Measurements from ENCODE around the gene PPP2R5A. TPM values are rescaled to one million over a fixed set of nuclear protein-coding genes. Genes with fewer than 3 reads are reported as not detected.

The PPP2R5A gene
- total RNA-seq, 1 experiment from 2014 or later = 22.0 TPM

DNA sequence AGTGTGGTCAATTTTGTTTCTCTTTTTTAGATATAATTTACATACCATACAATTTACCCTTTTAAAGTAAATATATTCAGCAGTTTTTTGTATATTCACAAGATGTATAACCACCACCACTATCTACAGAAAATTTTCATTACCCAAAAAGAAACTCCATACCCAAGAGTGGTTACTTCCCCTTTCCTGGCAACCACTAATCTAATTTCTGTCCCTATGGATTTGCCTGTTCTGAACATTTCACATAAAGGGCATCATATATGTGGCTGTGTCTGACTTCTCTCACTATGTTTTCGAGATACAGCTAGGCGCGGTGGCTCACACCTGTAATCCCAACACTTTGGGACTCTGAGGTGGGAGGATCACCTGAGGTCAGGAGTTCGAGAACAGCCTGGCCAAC, 115.8 kb downstream of the PPP2R5A start:
- TF ChIP-seq, protein P1, sequence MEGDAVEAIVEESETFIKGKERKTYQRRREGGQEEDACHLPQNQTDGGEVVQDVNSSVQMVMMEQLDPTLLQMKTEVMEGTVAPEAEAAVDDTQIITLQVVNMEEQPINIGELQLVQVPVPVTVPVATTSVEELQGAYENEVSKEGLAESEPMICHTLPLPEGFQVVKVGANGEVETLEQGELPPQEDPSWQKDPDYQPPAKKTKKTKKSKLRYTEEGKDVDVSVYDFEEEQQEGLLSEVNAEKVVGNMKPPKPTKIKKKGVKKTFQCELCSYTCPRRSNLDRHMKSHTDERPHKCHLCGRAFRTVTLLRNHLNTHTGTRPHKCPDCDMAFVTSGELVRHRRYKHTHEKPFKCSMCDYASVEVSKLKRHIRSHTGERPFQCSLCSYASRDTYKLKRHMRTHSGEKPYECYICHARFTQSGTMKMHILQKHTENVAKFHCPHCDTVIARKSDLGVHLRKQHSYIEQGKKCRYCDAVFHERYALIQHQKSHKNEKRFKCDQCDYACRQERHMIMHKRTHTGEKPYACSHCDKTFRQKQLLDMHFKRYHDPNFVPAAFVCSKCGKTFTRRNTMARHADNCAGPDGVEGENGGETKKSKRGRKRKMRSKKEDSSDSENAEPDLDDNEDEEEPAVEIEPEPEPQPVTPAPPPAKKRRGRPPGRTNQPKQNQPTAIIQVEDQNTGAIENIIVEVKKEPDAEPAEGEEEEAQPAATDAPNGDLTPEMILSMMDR (conservative IDR thresholded peaks at IDR 0.05) = no peak

More for the DNA sequence above, 115.8 kb downstream of the PPP2R5A start:
- H3K4me2 ChIP-seq (ENCODE audit: insufficient read depth, insufficient read length, low read length) = no peak overlapping the region
- H2BK12ac ChIP-seq (ENCODE audit: insufficient read length, low read depth, low read length) = no peak overlapping the region
- H3K9me3 Mint-ChIP-seq = peaks cover 16 to 18% of the 10 kb centered on the region in 2 experiments
- no peak overlapping the region for H2AFZ ChIP-seq (ENCODE audit: low read length)
- no peak overlapping the region for H3K4ac ChIP-seq (ENCODE audit: low read depth, low read length)
- no peak overlapping the region for H3K23ac ChIP-seq (ENCODE audit: insufficient read length, low read depth, low read length)
- H4K8ac ChIP-seq (replicated peaks; ENCODE audit: insufficient read length, low read depth, low read length) = no peak overlapping the region
- no peak overlapping the region for H3K56ac ChIP-seq (ENCODE audit: insufficient read length, low read depth, low read length)
- no peak overlapping the region for H2BK20ac ChIP-seq (ENCODE audit: low read depth, low read length, poor library complexity, severe bottlenecking)
- no peak overlapping the region for H3K18ac ChIP-seq (ENCODE audit: insufficient read length, low read depth, low read length)
- no peaks in the 10 kb centered on the region for H3K27me3 Mint-ChIP-seq (ENCODE audit: low read depth)
- no peak for DNase-seq
- no peaks in the 10 kb centered on the region for H3K23me2 ChIP-seq (ENCODE audit: insufficient read length, low read depth, low read length, poor library complexity, severe bottlenecking)
- no peak overlapping the region for H3K4me3 Mint-ChIP-seq
- H2AK5ac ChIP-seq (ENCODE audit: insufficient read length, low read length) = no peak overlapping the region
- no peak overlapping the region for H3K27ac Mint-ChIP-seq
- no peak overlapping the region for H3K9ac ChIP-seq (ENCODE audit: extremely low read depth, insufficient read length, low read length)
- no peak overlapping the region for H4K91ac ChIP-seq (ENCODE audit: insufficient read length, low read depth, low read length)
- no peaks in the 10 kb centered on the region for H3K79me1 ChIP-seq (ENCODE audit: insufficient read depth, low read depth, low read length, poor library complexity, severe bottlenecking)
- H2BK15ac ChIP-seq (ENCODE audit: low read depth, low read length) = no peak overlapping the region
- no peaks in the 10 kb centered on the region for H3K79me2 ChIP-seq (ENCODE audit: insufficient read depth, low read length)
- peaks cover 51 to 80% (median 61%) of the 10 kb centered on the region in 3 experiments for H3K36me3 Mint-ChIP-seq (ENCODE audit: insufficient read depth in 1 of 3, low read depth in 3 of 3)
- WGBS (ENCODE audit: extremely low coverage, insufficient read length, low lambda C conversion rate) = no CpG with 5 or more reads among the region's 4 CpGs
- H4K5ac ChIP-seq (ENCODE audit: insufficient read length, low read depth, low read length) = no peak overlapping the region
- H3K27me3 ChIP-seq (ENCODE audit: insufficient read depth, low read length) = no peaks in the 10 kb centered on the region
- no peaks in the 10 kb centered on the region for H3K4me1 Mint-ChIP-seq
- no peaks in the 10 kb centered on the region for H4K20me1 ChIP-seq (ENCODE audit: control insufficient read depth, insufficient read depth, insufficient read length)
- H2BK120ac ChIP-seq (ENCODE audit: low read depth, low read length, poor library complexity, severe bottlenecking) = no peak overlapping the region
- no peak overlapping the region for H3K14ac ChIP-seq (ENCODE audit: insufficient read depth, low read length)
- H3T11ph ChIP-seq (ENCODE audit: low read length) = no peak overlapping the region
- peaks cover 5% of the 10 kb centered on the region for H3K9me3 ChIP-seq (ENCODE audit: control insufficient read depth, low read depth, low read length)
- H3K27ac ChIP-seq (ENCODE audit: insufficient read length, low read depth, low read length) = no peak overlapping the region
- H3K4me1 ChIP-seq (ENCODE audit: insufficient read depth, low read length) = no peaks in the 10 kb centered on the region
- H2BK5ac ChIP-seq (ENCODE audit: insufficient read length, low read length) = no peak overlapping the region
